ENCODE data around the gene CEP104. TPM values are rescaled to one million over a fixed set of nuclear protein-coding genes. Genes with fewer than 3 reads are reported as not detected.

The CEP104 gene
- total and polyA plus RNA-seq, 8 donors: 9.2 to 37.7 (median 23.7) TPM

DNA sequence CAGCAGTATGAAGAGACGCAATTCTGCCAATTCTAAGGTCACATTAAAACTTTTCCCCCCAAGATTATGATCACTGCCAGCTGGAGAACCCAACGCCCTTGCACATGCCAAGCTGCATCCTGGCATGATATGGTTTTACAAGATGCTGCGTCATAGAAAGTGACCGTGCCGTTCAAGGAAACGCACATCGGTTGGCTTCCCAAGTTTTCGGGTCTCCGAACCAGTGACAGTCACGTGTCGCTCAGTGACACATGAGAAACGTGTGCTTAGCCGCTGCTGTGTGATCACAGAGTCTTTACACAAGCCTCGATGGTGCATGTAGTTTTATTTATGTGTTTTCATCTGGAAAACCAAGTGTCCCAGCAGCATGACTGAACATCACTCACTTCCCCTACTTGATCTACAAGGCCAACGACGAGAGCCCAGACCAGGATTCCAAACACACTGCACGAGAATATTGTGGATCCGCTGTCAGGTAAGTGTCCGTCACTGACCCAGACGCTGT is 77.0 kb downstream of the CEP104 start:
- Histone ChIP-seq H3K27me3 (no peaks in the 10 kb centered on the region), H3K27ac (no peak overlapping the region), H3K9me3 (no peaks in the 10 kb centered on the region), H3K36me3 (peaks cover 3 to 53% (median 24%) of the 10 kb centered on the region in 3 donors), H3K4me1 (no peaks in the 10 kb centered on the region), H3K4me3 (no peak overlapping the region)
- FAIRE-seq (no peak), DNase-seq (no peak), ATAC-seq (no peak)
- TF ChIP-seq, protein P1, sequence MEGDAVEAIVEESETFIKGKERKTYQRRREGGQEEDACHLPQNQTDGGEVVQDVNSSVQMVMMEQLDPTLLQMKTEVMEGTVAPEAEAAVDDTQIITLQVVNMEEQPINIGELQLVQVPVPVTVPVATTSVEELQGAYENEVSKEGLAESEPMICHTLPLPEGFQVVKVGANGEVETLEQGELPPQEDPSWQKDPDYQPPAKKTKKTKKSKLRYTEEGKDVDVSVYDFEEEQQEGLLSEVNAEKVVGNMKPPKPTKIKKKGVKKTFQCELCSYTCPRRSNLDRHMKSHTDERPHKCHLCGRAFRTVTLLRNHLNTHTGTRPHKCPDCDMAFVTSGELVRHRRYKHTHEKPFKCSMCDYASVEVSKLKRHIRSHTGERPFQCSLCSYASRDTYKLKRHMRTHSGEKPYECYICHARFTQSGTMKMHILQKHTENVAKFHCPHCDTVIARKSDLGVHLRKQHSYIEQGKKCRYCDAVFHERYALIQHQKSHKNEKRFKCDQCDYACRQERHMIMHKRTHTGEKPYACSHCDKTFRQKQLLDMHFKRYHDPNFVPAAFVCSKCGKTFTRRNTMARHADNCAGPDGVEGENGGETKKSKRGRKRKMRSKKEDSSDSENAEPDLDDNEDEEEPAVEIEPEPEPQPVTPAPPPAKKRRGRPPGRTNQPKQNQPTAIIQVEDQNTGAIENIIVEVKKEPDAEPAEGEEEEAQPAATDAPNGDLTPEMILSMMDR (IDR thresholded peaks at IDR 0.05): no peak
- intact Hi-C loops (cut with DNase I): no loop called here
- WGBS, 2 donors: 90 to 91% methylated on average over 20 of the region's 20 CpGs

- FAIRE-seq: no peak
- Histone ChIP-seq H3K27ac (no peak overlapping the region), H3K4me1 (no peaks in the 10 kb centered on the region), H3K4me3 (no peak overlapping the region), H3K36me3 (peaks cover 3 to 47% (median 20%) of the 10 kb centered on the region in 3 donors), H3K27me3 (no peaks in the 10 kb centered on the region), H3K9me3 (no peaks in the 10 kb centered on the region)
- no peak for ATAC-seq
- DNase-seq: no peak
- intact Hi-C loops (cut with DNase I): no loop called here
- TF ChIP-seq, protein P1 (IDR thresholded peaks at IDR 0.05): no peak
- WGBS, 2 donors: 93 to 94% methylated on average over 23 of the region's 23 CpGs
These were observed 77.6 kb downstream of the CEP104 start for GRCh38 chr1:3779265-3779911.

GRCh38 chr1:3778590-3779264 is 78.3 kb downstream of the CEP104 start:
- Histone ChIP-seq H3K9me3 (no peaks in the 10 kb centered on the region), H3K4me1 (no peaks in the 10 kb centered on the region), H3K27ac (no peak overlapping the region), H3K4me3 (no peak overlapping the region), H3K27me3 (no peaks in the 10 kb centered on the region), H3K36me3 (peaks cover 3 to 42% (median 17%) of the 10 kb centered on the region in 3 donors)
- DNase-seq: peak in 2 of 6 donors; percentile 28 to 58
- no peak for FAIRE-seq
- TF ChIP-seq, protein P1 (IDR thresholded peaks at IDR 0.05): no peak
- intact Hi-C loops (cut with DNase I): no loop called here
- WGBS, 2 donors: 72 to 73% methylated on average over 14 of the region's 14 CpGs
- ATAC-seq: no peak

DNA sequence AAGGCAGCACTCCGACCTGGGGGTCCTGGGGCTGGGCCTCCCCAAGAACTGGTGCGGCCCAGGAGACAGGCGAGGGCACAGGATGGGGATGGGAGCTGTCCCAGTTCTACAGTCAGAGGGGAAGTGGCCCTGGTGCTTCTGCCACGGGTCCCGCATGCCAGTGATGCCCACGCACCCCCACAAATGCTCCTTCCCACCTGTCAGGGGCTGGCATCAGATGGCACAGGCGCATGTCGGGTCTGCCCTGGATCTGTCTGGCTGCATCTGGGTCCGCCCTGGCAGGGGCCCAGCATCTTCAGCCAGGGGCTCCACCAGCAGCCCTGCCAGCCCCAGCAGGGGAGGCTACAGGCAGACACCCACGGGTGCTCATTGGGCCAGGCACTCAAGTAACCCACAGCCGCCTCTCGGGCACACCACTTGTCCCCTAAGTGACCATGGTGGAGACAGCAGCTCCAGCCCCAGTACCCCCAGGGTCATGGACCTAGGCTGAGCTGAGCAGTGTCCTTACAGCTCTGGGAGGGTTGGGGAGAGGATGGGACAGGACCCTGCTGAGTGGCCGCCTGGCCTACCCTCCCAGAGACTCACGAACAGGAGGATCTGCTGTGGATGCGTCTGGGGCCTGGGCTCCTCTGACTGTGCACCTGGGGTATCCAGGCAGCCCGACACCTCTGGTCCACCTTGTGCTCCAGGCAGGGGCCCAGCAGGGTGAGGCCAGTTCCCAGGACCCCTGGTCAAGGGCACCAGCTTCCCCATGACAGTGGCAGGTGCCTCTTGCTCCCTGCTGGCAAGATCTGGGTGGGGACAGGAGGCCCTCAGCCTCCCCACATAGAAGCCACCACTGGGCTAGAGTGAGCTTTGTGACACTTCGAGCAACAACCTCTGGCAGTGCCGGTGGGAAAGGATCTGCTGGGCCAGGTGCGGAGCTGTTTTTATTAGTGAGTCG is 79.1 kb downstream of the CEP104 start:
- FAIRE-seq: no peak
- no peak for ATAC-seq
- Histone ChIP-seq H3K27me3 (no peaks in the 10 kb centered on the region), H3K4me3 (no peak overlapping the region), H3K9me3 (no peaks in the 10 kb centered on the region), H3K36me3 (peaks cover 3 to 33% (median 17%) of the 10 kb centered on the region in 3 donors), H3K4me1 (peaks cover 0 to 5% (median 3%) of the 10 kb centered on the region in 3 donors), H3K27ac (no peak overlapping the region)
- WGBS, 2 donors: 73 to 78% methylated on average over 20 of the region's 20 CpGs
- TF ChIP-seq, protein P1 (IDR thresholded peaks at IDR 0.05): no peak
- peak in 3 of 6 donors; percentile 40 to 72 (median 47) for DNase-seq
- intact Hi-C loops (cut with DNase I): no loop called here

Data from pancreas (tissue), 10 donors.